Parietal lobe (tissue), 2 donors: ENCODE results near the gene OR52R1. TPM values are rescaled to one million over a fixed set of nuclear protein-coding genes. Genes with fewer than 3 reads are reported as not detected.

Experiments
- small RNA-seq: library from RNA; depleted of rRNA; stranded (forward); fragments of <200 nt; gene quantifications from one replicate; pipeline ENCODE3, GENCODE V24; 2014; ENCODE audit warnings: low replicate concordance
- total RNA-seq: library from RNA; depleted of rRNA; stranded (reverse); fragments of >200 nt; gene quantifications from one replicate; pipeline ENCODE4 v1.2.3, GENCODE V29; 2014

The OR52R1 gene
- total RNA-seq, result not detected

DNA sequence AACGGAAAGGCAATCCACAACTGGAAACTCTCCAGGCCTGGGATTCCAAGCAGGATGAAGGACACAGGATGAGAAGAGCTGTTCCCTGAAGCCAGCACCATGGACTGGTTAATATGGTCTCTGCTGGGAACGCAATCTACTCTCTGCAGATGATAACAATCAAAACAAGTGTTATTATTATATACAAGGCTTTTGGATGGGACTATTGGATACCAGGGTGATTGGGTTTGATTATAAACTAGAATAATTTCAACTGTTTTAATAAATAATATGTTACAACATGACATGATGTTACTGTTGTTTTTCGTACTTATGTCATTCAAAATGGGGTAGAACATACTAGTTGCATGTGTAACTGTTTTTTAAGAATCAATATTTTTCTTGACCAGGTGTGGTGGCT lies at the start of gene OR52R1:
TSS of gene OR52R1 (minus strand) at position 101 of the 400 bp plus-strand sequence. CDS start at position 101, 0 bp downstream.

GRCh38 chr11:4848908-4849532 lies 44.8 kb upstream of the OR52R1 start, which contains the start of gene OR51S1:
Gene OR51S1, minus strand, starts transcription at chr11:4849208. Its CDS starts 0 bp downstream, at chr11:4849208.

GRCh38 chr11:4821021-4821420 lies 16.8 kb upstream of the OR52R1 start, which contains the start of gene OR51F2:
Gene OR51F2, plus strand, starts transcription at chr11:4821321. Its CDS starts 101 bp downstream, at chr11:4821422.

DNA sequence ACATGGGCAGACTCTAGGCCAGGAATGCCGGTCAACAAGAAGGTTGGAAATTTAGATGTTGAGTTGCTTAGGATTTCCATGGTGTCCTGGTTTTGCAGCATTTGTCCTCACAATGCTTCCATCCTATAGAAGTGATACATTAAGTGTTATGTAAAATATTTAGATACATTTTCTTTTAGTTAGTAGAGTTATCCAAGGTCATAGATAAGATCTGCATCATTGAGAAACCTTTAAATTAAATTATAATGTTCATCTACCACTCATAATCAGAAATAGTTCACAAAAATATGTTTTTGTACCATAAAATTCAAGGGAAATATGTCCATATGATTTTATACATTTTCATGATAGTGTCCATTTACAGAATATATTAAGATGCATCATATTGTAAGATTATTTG lies 34.3 kb downstream of the OR52R1 start, which contains the start of gene OR51F1:
TSS of gene OR51F1 (minus strand) at position 101 of the 400 bp plus-strand sequence. CDS start at position 101, 0 bp downstream.

Small RNAs within 50 kb of the gene (small RNA-seq; reads per million reads assigned to genes)
- gene RF00091, result not detected

Other genes with a start within 250 kb of the OR52R1 start
- gene OR52I2, start 222.6 kb downstream of the OR52R1 start, total RNA-seq, result not detected
- not detected for gene OR52I1, start 210.3 kb downstream of the OR52R1 start, total RNA-seq
- 13.8 TPM for gene TRIM68, start 196.1 kb downstream of the OR52R1 start, total RNA-seq
- not detected for gene OR51D1, start 166.9 kb downstream of the OR52R1 start, total RNA-seq
- gene OR51E1, start 160.4 kb downstream of the OR52R1 start, total RNA-seq, result not detected
- gene OR51E2, start 106.5 kb downstream of the OR52R1 start, total RNA-seq, result not detected
- gene MMP26, start 99.6 kb downstream of the OR52R1 start, total RNA-seq, result not detected
- gene OR51F1, start 34.4 kb downstream of the OR52R1 start, total RNA-seq, result not detected
- not detected for gene OR51F2, start 16.9 kb upstream of the OR52R1 start, total RNA-seq
- not detected for gene OR51S1, start 44.8 kb upstream of the OR52R1 start, total RNA-seq
- not detected for gene OR51T1, start 77.5 kb upstream of the OR52R1 start, total RNA-seq
- not detected for gene OR51A7, start 99.4 kb upstream of the OR52R1 start, total RNA-seq
- gene OR51G2, start 115.0 kb upstream of the OR52R1 start, total RNA-seq, result not detected
- not detected for gene OR51G1, start 120.0 kb upstream of the OR52R1 start, total RNA-seq
- gene OR51A4, start 143.2 kb upstream of the OR52R1 start, total RNA-seq, result not detected
- gene OR51A2, start 151.3 kb upstream of the OR52R1 start, total RNA-seq, result not detected
- not detected for gene OR51L1, start 190.5 kb upstream of the OR52R1 start, total RNA-seq
- not detected for gene OR52J3, start 242.1 kb upstream of the OR52R1 start, total RNA-seq